Measurements from ENCODE around the gene NXNL2.
A peak's percentile ranks its signal among the peaks of the same experiment; 100 is the strongest.

GRCh38 chr9:88531920-88532698 is 2.9 kb upstream of the NXNL2 start:
- TF ChIP-seq CTCF (conservative IDR thresholded peaks at IDR 0.05; ENCODE audit: low read depth in 2 of 2) = peak; percentile 73 to 74
- TF ChIP-seq EZH2 (IDR thresholded peaks at IDR 0.05; ENCODE audit: low read depth, unreplicated experiment) = no peak
- TF ChIP-seq EZH2phosphoT487 (IDR thresholded peaks at IDR 0.05; ENCODE audit: unreplicated experiment) = no peak
- TF ChIP-seq POLR2AphosphoS5 (IDR thresholded peaks at IDR 0.05; ENCODE audit: low read depth) = no peak
- no peak for TF ChIP-seq CREB1 (CRISPR knock-in tag; IDR thresholded peaks at IDR 0.05; ENCODE audit: low read depth)
